H1 (cell line): ENCODE data around the gene MAMSTR. TPM values are rescaled to one million over a fixed set of nuclear protein-coding genes. Genes with fewer than 3 reads are reported as not detected.

Source experiments
- CTCF ChIA-PET: fragments of 300-600 bp; sonication (Branson Sonifier 250); formaldehyde crosslinking; loops from one replicate; lab custom pipeline; 2021; ENCODE audit not compliant: partially characterized antibody; lab: Charles Lee
- POLR2A ChIA-PET: fragments of 300-600 bp; sonication (Branson Sonifier 250); formaldehyde crosslinking; loops from one replicate; lab custom pipeline; 2021; ENCODE audit warnings: inconsistent platforms; ENCODE audit not compliant: partially characterized antibody; lab: Charles Lee
- DNase-seq, 2 experiments: peaks; one replicate each; pipeline versions ENCODE4 v3.0.0 to v3.0.0-alpha.2; 2010 to 2022; ENCODE audit warnings: low spot score in 2 of 2, low read depth in 1 of 2, mixed read lengths in 1 of 2
- FAIRE-seq: peaks from 2 replicates; lab custom pipeline; 2011; peaks lifted over from hg19 to GRCh38; lab: Jason Lieb, UNC
- H2AFZ ChIP-seq: 2 replicates; pipeline ENCODE4 v1.8.1; 2012; ENCODE audit warnings: low read length, inconsistent platforms
- H2AK5ac ChIP-seq: 2 replicates; pipeline ENCODE4 v1.6.1; 2013; ENCODE audit warnings: low read depth, low read length
- H2BK120ac ChIP-seq: replicated peaks from 2 replicates; pipeline ENCODE3; 2013; ENCODE audit warnings: low read depth, low read length, inconsistent platforms
- H2BK12ac ChIP-seq: 2 replicates; pipeline ENCODE4 v1.6.1; 2013; ENCODE audit warnings: low read depth, low read length
- H2BK15ac ChIP-seq: 2 replicates; pipeline ENCODE4 v1.6.1; 2013; ENCODE audit warnings: low read length
- H2BK20ac ChIP-seq: 2 replicates; pipeline ENCODE4 v1.6.1; 2013; ENCODE audit warnings: low read length
- H2BK5ac ChIP-seq: 2 replicates; pipeline ENCODE4 v1.6.1; 2013; ENCODE audit warnings: low read depth, low read length
- H3K14ac ChIP-seq: 2 replicates; pipeline ENCODE4 v1.6.1; 2013; ENCODE audit warnings: inconsistent platforms; ENCODE audit not compliant: insufficient read length
- H3K18ac ChIP-seq: 2 replicates; pipeline ENCODE4 v1.6.1; 2013; ENCODE audit warnings: low read length; ENCODE audit errors: extremely low read depth
- H3K23ac ChIP-seq: 2 replicates; pipeline ENCODE4 v1.6.1; 2013; ENCODE audit warnings: inconsistent platforms; ENCODE audit not compliant: insufficient read length
- H3K23me2 ChIP-seq: 2 replicates; pipeline ENCODE4 v1.6.1; 2013; ENCODE audit warnings: low read depth, low read length
- H3K27ac ChIP-seq: 2 replicates; pipeline ENCODE4 v1.6.1; 2011; ENCODE audit warnings: low read depth, low read length, inconsistent platforms
- H3K27me3 ChIP-seq, 4 experiments: replicated peaks in 1 of 4; 1 replicate in 1 of 4; 2 replicates in 3 of 4; pipeline versions ENCODE4 v1.6.1 to v1.8.1; 2011 to 2013; ENCODE audit warnings: low read length in 3 of 4, mild to moderate bottlenecking in 3 of 4, inconsistent platforms in 2 of 4, mixed read lengths in 2 of 4, moderate library complexity in 1 of 4; ENCODE audit not compliant: control insufficient read depth in 3 of 4, insufficient read depth in 3 of 4; ENCODE audit errors: extremely low read depth in 1 of 4
- H3K36me3 ChIP-seq, 4 experiments: 2 replicates each; pipeline versions ENCODE4 v1.6.1 to v1.8.1; 2011 to 2013; ENCODE audit warnings: mild to moderate bottlenecking in 4 of 4, low read length in 3 of 4, moderate library complexity in 2 of 4, control low read depth in 1 of 4, inconsistent platforms in 1 of 4; ENCODE audit not compliant: insufficient read depth in 4 of 4, control insufficient read depth in 2 of 4
- H3K4ac ChIP-seq: replicated peaks from 2 replicates; pipeline ENCODE3; 2013; ENCODE audit warnings: low read length, low read depth, mixed read lengths, inconsistent platforms; ENCODE audit not compliant: insufficient read length
- H3K4me1 ChIP-seq, 4 experiments: replicated peaks in 1 of 4; 1 replicate in 1 of 4; 2 replicates in 3 of 4; pipeline versions ENCODE4 v1.6.1 to v1.8.1; 2011 to 2013; ENCODE audit warnings: low read length in 3 of 4, inconsistent platforms in 2 of 4, mixed read lengths in 1 of 4; ENCODE audit not compliant: insufficient read depth in 4 of 4, control insufficient read depth in 3 of 4
- H3K4me2 ChIP-seq, 2 experiments: 2 replicates each; pipeline versions ENCODE4 v1.6.1 to v1.8.1; 2011 to 2013; ENCODE audit warnings: low read depth in 2 of 2, low read length in 2 of 2, control low read depth in 1 of 2, inconsistent platforms in 1 of 2, mild to moderate bottlenecking in 1 of 2; ENCODE audit not compliant: insufficient read depth in 1 of 2
- H3K4me3 ChIP-seq, 4 experiments: fragments of 200-600, 300-600 bp in 1 of 4; sonication (generic), shearing (Covaris generic), sonication (Bioruptor Twin) in 1 of 4; 2 replicates each; pipeline versions ENCODE4 v1.5.1 to v1.8.1; 2011 to 2016; ENCODE audit warnings: low read length in 4 of 4, low read depth in 3 of 4, control low read depth in 2 of 4, inconsistent platforms in 2 of 4, mild to moderate bottlenecking in 2 of 4, mixed read lengths in 1 of 4, moderate library complexity in 1 of 4; ENCODE audit not compliant: insufficient read depth in 2 of 4; ENCODE audit errors: extremely low read depth in 1 of 4
- H3K56ac ChIP-seq: replicated peaks from 2 replicates; pipeline ENCODE3; 2013; ENCODE audit warnings: low read depth, mild to moderate bottlenecking, mixed read lengths, low read length, inconsistent platforms; ENCODE audit not compliant: insufficient read length
- H3K79me1 ChIP-seq: 2 replicates; pipeline ENCODE4 v1.6.1; 2013; ENCODE audit warnings: low read depth, low read length, control low read depth
- H3K79me2 ChIP-seq, 2 experiments: 2 replicates each; pipeline versions ENCODE4 v1.6.1 to v1.8.1; 2012 to 2013; ENCODE audit warnings: low read length in 2 of 2, mild to moderate bottlenecking in 2 of 2, inconsistent platforms in 1 of 2; ENCODE audit not compliant: insufficient read depth in 2 of 2, control insufficient read depth in 1 of 2
- H3K9ac ChIP-seq, 4 experiments: replicated peaks in 1 of 4; 1 replicate in 1 of 4; 2 replicates in 3 of 4; pipeline versions ENCODE4 v1.6.1 to v1.8.1; 2011 to 2013; ENCODE audit warnings: low read depth in 3 of 4, low read length in 3 of 4, control low read depth in 2 of 4, mild to moderate bottlenecking in 2 of 4, moderate library complexity in 2 of 4, inconsistent platforms in 1 of 4; ENCODE audit errors: extremely low read depth in 1 of 4
- H3K9me3 ChIP-seq, 2 experiments: 2 replicates each; pipeline versions ENCODE4 v1.6.1 to v1.8.1; 2012 to 2013; ENCODE audit warnings: mild to moderate bottlenecking in 2 of 2, moderate library complexity in 2 of 2, control low read depth in 1 of 2, inconsistent platforms in 1 of 2, low read depth in 1 of 2, low read length in 1 of 2, mixed read lengths in 1 of 2; ENCODE audit not compliant: insufficient read depth in 2 of 2
- H4K20me1 ChIP-seq, 2 experiments: replicated peaks in 1 of 2; 2 replicates each; pipeline versions ENCODE3 to v1.8.1; 2011 to 2013; ENCODE audit warnings: inconsistent platforms in 2 of 2, low read length in 2 of 2, mild to moderate bottlenecking in 1 of 2; ENCODE audit not compliant: insufficient read depth in 2 of 2, control insufficient read depth in 1 of 2
- H4K5ac ChIP-seq: 2 replicates; pipeline ENCODE4 v1.6.1; 2013; ENCODE audit warnings: low read length, low read depth, mixed read lengths, inconsistent platforms; ENCODE audit not compliant: insufficient read length
- H4K8ac ChIP-seq: 2 replicates; pipeline ENCODE4 v1.8.0; 2013; ENCODE audit warnings: mild to moderate bottlenecking, moderate library complexity, low read length, inconsistent platforms; ENCODE audit not compliant: insufficient read depth; ENCODE audit errors: extremely low read depth
- H4K91ac ChIP-seq: replicated peaks from 2 replicates; pipeline ENCODE3; 2013; ENCODE audit warnings: low read length, mixed read lengths, inconsistent platforms; ENCODE audit not compliant: insufficient read length
- GTF2F1 ChIP-seq: IDR thresholded peaks from 2 replicates; pipeline ENCODE4 v1.6.1; 2012; ENCODE audit warnings: low read depth, low read length, improper control_type of control experiment, borderline replicate concordance
- KDM4A ChIP-seq: IDR thresholded peaks from one replicate; pipeline ENCODE4 v1.7.1; 2012; ENCODE audit warnings: low read depth, mild to moderate bottlenecking, moderate library complexity, low read length, inconsistent platforms; ENCODE audit not compliant: severe bottlenecking
- MAX ChIP-seq: IDR thresholded peaks from 2 replicates; pipeline ENCODE4 v1.6.1; 2012; ENCODE audit warnings: inconsistent platforms
- RBBP5 ChIP-seq: IDR thresholded peaks from 2 replicates; pipeline ENCODE4 v1.7.1; 2012; ENCODE audit warnings: low read depth, mild to moderate bottlenecking, inconsistent platforms, low read length, moderate library complexity, borderline replicate concordance
- RFX5 ChIP-seq: IDR thresholded peaks from 2 replicates; pipeline ENCODE4 v1.6.1; 2011; ENCODE audit warnings: low read depth, low read length, improper control_type of control experiment, borderline replicate concordance
- RNF2 ChIP-seq: fragments of 200-900, 300-1000 bp; sonication (generic); IDR thresholded peaks from 2 replicates; pipeline ENCODE4 v1.7.1; 2016; ENCODE audit warnings: borderline replicate concordance, low read depth, mild to moderate bottlenecking, antibody characterized with exemption, low read length; ENCODE audit not compliant: poor library complexity, severe bottlenecking; ENCODE audit errors: missing control alignments
- SAP30 ChIP-seq: fragments of 300-600 bp; sonication (generic); IDR thresholded peaks from 2 replicates; pipeline ENCODE4 v1.7.1; 2012; ENCODE audit warnings: low read length, moderate library complexity, mild to moderate bottlenecking, inconsistent platforms; ENCODE audit not compliant: insufficient read depth, insufficient replicate concordance
- SIX5 ChIP-seq: IDR thresholded peaks from 2 replicates; pipeline ENCODE4 v1.6.1; 2011; ENCODE audit warnings: mild to moderate bottlenecking, low read depth, low read length
- TAF1 ChIP-seq: IDR thresholded peaks from 2 replicates; pipeline ENCODE4 v1.6.1; 2011; ENCODE audit warnings: mild to moderate bottlenecking, low read depth, low read length
- TBP ChIP-seq: IDR thresholded peaks from 2 replicates; pipeline ENCODE4 v1.6.1; 2011; ENCODE audit warnings: low read depth, low read length, improper control_type of control experiment
- WGBS, 2 experiments: shearing (Covaris generic) in 1 of 2; methylation state at CpG; one replicate each; pipeline versions ENCODE4 v1.1.6 to v1.1.7; 2013 to 2015; ENCODE audit warnings: low lambda C conversion rate in 2 of 2, mixed read lengths in 2 of 2, inconsistent platforms in 1 of 2, low coverage in 1 of 2, missing lambda C conversion rate in 1 of 2; ENCODE audit not compliant: insufficient replicate concordance in 2 of 2, insufficient coverage in 1 of 2, insufficient read length in 1 of 2; ENCODE audit errors: extremely low coverage in 1 of 2, missing lambda C conversion rate in 1 of 2; 5-methylcytosine and 5-hydroxymethylcytosine counted together
- polyA plus RNA-seq, 7 experiments: library from polyadenylated mRNA; depleted of rRNA in 3 of 7; stranded (reverse) in 5 of 7; unstranded in 2 of 7; fragments of >200 nt in 5 of 7; fragments of 200-250 nt in 2 of 7; gene quantifications; 1 replicate in 5 of 7; 2 replicates in 1 of 7; 4 replicates in 1 of 7; pipeline versions ENCODE4 v1.2.1 to v1.2.3, GENCODE V29; 2011 to 2013; ENCODE audit warnings: missing spikeins in 2 of 7, mixed read lengths in 2 of 7
- total RNA-seq: library from RNA; stranded (reverse); fragmentation: NEBNext Ultra II Directional; extraction: Animal tissue kit (Norgen Biotek cat#: 25700); gene quantifications from 2 replicates; pipeline ENCODE4 v1.2.1, GENCODE V29; 2021

The MAMSTR gene
- total and polyA plus RNA-seq, 2 of the 8 experiments (the other 6 are each of a cell fraction or from before 2014, with no cell fraction given), result 2.0 to 2.3 TPM

DNA sequence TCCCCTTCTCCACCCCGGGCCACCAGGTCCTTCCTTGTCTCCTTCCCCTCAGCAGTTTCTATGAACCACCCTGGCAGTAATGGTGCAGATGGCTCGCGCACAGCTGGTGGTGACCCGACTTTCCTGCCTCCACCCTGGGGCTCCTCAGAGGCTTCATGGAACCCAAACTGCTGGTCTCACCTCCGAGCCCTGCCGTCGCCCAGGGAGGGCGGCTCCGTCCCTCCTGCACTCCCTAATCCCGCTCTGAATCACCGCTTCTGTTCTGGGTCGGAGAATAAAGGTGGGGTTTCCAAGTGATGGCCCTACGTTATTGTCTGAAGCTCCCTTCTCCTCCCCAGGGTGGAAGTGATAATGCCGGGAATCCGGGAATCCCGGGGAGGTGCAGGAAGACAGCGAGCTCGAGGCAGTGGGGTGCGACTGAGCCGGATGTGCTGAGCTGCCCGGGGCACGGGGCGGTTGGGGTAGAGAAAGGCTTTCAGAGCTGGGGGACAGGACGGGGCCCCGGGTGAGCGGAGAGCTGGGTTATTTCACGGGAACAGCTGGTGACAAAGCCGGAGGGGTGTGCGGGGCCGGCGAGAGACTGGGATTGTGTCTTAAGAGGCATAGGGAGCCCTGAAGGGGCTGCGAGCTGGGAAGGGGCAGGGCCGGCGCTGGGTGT is 23.0 kb downstream of the MAMSTR start:
- Histone ChIP-seq H2BK20ac (no peak overlapping the region), H4K91ac (peak overlapping the region; percentile 97), H3K4me3 (peak overlapping the region; percentile 55 to 94 (median 91)), H3K79me2 (no peaks in the 10 kb centered on the region), H3K14ac (no peak overlapping the region), H3K27me3 (no peaks in the 10 kb centered on the region), H2BK15ac (0 out of 2 replicates have a peak overlapping the region, but pooled peaks have one; percentile 95), H4K5ac (peak overlapping the region; percentile 84), H3K27ac (peak overlapping the region; percentile 6; the same call in 1 of the 2 replicates), H3K56ac (peak overlapping the region; percentile 60), H4K8ac (peak overlapping the region; percentile 45), H3K9ac (peak overlapping the region in 3 of 4 experiments; percentile 31 to 47 (median 46); a peak in 5 of 7 replicates), H3K9me3 (no peaks in the 10 kb centered on the region), H2AFZ (peak overlapping the region; percentile 55; the same call in 1 of the 2 replicates), H2BK12ac (peak overlapping the region; percentile 82; the same call in 1 of the 2 replicates), H2BK120ac (peak overlapping the region; percentile 61), H3K4me1 (peaks cover 0 to 5% (median 1%) of the 10 kb centered on the region in 4 experiments; a peak in 4 of 7 replicates), H2AK5ac (no peak overlapping the region), H3K4ac (peak overlapping the region; percentile 46), H3K23ac (no peak overlapping the region), H2BK5ac (peak overlapping the region; percentile 97; the same call in 1 of the 2 replicates), H3K79me1 (peaks cover 2% of the 10 kb centered on the region; the same call in 1 of the 2 replicates), H3K4me2 (peak overlapping the region; percentile 97 to 98), H3K18ac (peak overlapping the region; percentile 99), H3K36me3 (no peaks in the 10 kb centered on the region), H3K23me2 (peaks cover 8% of the 10 kb centered on the region; the same call in 1 of the 2 replicates), H4K20me1 (no peaks in the 10 kb centered on the region)
- no peak for FAIRE-seq
- DNase-seq, result peak in 1 of 2 experiments; percentile 81
- POLR2A ChIA-PET, result interaction anchor here (0.6 to 3.5 kb wide), 35 partner anchors 9 to 161 kb away, joined by 3 to 59 read pairs (median 5); partner anchors contain the start of genes CA11, IZUMO1, MAMSTR and RASIP1
- 2% methylated on average over 32 of the region's 34 CpGs; no CpG with 5 or more reads in 1 of the 2 experiments for WGBS, 2 experiments
- CTCF ChIA-PET, result interaction anchor here (0.7 to 9.4 kb wide), 13 partner anchors 13 to 146 kb away, joined by 3 to 59 read pairs (median 5); partner anchors contain the start of genes CA11, HSD17B14 and NTN5
- TF ChIP-seq KDM4A, result peak; percentile 91
- TF ChIP-seq RBBP5, result peak; percentile 93; the same call in 1 of the 2 replicates
- peak; percentile 48 for TF ChIP-seq SAP30
- TF ChIP-seq TBP, result no peak
- TF ChIP-seq GTF2F1, result no peak
- TF ChIP-seq RFX5, result no peak
- 0 out of 2 replicates have a peak, but pooled peaks have one; percentile 25 for TF ChIP-seq TAF1
- TF ChIP-seq MAX, result peak; percentile 31; the same call in 1 of the 2 replicates
- TF ChIP-seq SIX5, result no peak
- TF ChIP-seq RNF2, result peak; percentile 23
